Effector memory CD4-positive, alpha-beta T cell (primary cell): ENCODE results near the gene GNG7.
"Not testable (repeated sequence)": the region's sequence is repeated elsewhere in the genome, so short reads cannot be mapped to it uniquely, and the experiment has no call there.

Experiments used
- DNase-seq, 3 donors: peaks; one replicate each; pipeline ENCODE4 v3.0.0-alpha.2; 2020
- H3K27ac ChIP-seq: 2 replicates; pipeline ENCODE4 v1.7.0; 2013; ENCODE audit warnings: mild to moderate bottlenecking, low read length, moderate library complexity; ENCODE audit not compliant: insufficient read depth, poor library complexity, severe bottlenecking
- H3K27me3 ChIP-seq: replicated peaks from 2 replicates; pipeline ENCODE4 v1.7.0; 2013; ENCODE audit warnings: mild to moderate bottlenecking, low read length; ENCODE audit not compliant: insufficient read depth, control insufficient read depth, poor library complexity, severe bottlenecking
- H3K36me3 ChIP-seq: 2 replicates; pipeline ENCODE4 v1.7.0; 2013; ENCODE audit warnings: mild to moderate bottlenecking, low read length, moderate library complexity; ENCODE audit not compliant: control insufficient read depth, insufficient read depth
- H3K4me1 ChIP-seq: 2 replicates; pipeline ENCODE4 v1.7.0; 2013; ENCODE audit warnings: low read length, mild to moderate bottlenecking; ENCODE audit not compliant: control insufficient read depth, insufficient read depth, poor library complexity, severe bottlenecking
- H3K4me3 ChIP-seq: 2 replicates; pipeline ENCODE4 v1.7.0; 2013; ENCODE audit warnings: low read length, low read depth, mild to moderate bottlenecking; ENCODE audit not compliant: insufficient read depth, poor library complexity, severe bottlenecking
- H3K9me3 ChIP-seq: 2 replicates; pipeline ENCODE4 v1.7.0; 2013; ENCODE audit warnings: mild to moderate bottlenecking, low read length, moderate library complexity; ENCODE audit not compliant: control insufficient read depth

The GNG7 gene

DNA sequence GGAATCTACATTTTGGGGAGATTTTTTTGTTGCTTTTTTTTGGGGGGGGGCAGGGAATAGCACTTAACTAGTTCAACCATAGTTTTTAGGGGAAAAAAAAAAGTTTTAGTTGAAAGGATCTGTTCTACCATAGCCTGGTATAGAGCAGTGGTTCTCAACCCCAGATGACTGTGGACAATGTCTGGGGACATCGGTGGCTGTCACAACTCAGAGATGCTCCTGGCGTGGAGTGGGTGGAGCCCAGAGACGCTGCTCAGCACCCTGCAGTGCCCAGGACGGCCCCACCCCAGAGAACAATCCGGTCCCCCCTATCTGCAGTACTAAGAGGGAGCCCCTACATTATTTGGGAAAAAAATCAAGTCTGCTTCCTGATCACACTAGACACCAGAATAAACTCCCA, 8.3 kb downstream of the GNG7 start:
- DNase-seq, result no peak
- peaks cover under 1% of the 10 kb centered on the region for H3K4me1 ChIP-seq
- no peaks in the 10 kb centered on the region for H3K27me3 ChIP-seq
- H3K27ac ChIP-seq, result no peak overlapping the region
- H3K9me3 ChIP-seq, result no peaks in the 10 kb centered on the region
- no peak overlapping the region for H3K4me3 ChIP-seq
- H3K36me3 ChIP-seq, result no peaks in the 10 kb centered on the region

- Histone ChIP-seq H3K9me3 (no peaks in the 10 kb centered on the region), H3K27ac (no peak overlapping the region), H3K4me1 (no peaks in the 10 kb centered on the region), H3K4me3 (no peak overlapping the region), H3K36me3 (no peaks in the 10 kb centered on the region), H3K27me3 (no peaks in the 10 kb centered on the region)
- DNase-seq, result no peak
Measured at GRCh38 chr19:2693492-2694160, 8.9 kb downstream of the GNG7 start.

DNA sequence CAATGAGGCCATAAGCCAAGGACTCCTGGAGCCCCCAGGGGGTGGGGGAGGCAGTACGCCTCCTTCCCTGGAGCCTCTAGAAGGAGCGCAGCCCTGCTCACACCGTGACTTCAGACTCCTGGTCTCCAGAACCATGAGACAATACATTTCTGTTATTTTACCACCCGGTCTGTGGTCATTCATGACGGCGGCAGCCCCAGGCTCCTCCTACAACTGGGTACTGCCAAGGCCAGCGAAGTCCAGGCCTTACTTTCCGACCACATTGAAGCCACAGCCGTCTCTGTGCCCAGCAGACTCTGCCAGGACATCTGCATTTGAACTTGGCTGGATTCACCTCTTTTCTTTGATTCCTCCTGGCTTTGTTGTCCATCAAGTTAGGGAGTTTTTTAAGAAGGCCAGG, 10.5 kb downstream of the GNG7 start:
- Histone ChIP-seq H3K27ac (no peak overlapping the region), H3K9me3 (no peaks in the 10 kb centered on the region), H3K4me3 (no peak overlapping the region), H3K36me3 (no peaks in the 10 kb centered on the region), H3K27me3 (no peaks in the 10 kb centered on the region), H3K4me1 (no peaks in the 10 kb centered on the region)
- DNase-seq, result no peak

DNA sequence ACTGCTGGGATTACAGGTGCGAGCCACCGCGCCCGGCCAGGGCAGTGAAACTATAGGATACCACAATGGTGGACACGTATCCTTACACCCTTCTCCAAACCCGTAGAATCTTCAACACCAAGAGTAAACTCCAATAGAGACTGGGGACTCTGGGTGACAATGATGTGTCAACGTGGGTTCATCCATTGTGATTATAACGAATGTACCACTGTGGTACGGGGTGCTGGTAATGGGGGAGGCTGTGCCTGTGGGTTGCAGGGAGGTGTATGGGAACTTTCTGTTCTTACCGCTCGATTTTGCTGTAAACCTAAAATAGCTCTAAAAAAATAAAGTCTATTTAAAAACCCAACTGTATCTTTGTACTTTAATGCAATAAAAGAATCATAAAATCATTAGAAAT, 11.6 kb downstream of the GNG7 start:
- no peaks in the 10 kb centered on the region for H3K9me3 ChIP-seq
- H3K27ac ChIP-seq, result no peak overlapping the region
- no peaks in the 10 kb centered on the region for H3K27me3 ChIP-seq
- H3K36me3 ChIP-seq, result no peaks in the 10 kb centered on the region
- H3K4me3 ChIP-seq, result no peak overlapping the region
- H3K4me1 ChIP-seq, result no peaks in the 10 kb centered on the region
- DNase-seq, result no peak

DNA sequence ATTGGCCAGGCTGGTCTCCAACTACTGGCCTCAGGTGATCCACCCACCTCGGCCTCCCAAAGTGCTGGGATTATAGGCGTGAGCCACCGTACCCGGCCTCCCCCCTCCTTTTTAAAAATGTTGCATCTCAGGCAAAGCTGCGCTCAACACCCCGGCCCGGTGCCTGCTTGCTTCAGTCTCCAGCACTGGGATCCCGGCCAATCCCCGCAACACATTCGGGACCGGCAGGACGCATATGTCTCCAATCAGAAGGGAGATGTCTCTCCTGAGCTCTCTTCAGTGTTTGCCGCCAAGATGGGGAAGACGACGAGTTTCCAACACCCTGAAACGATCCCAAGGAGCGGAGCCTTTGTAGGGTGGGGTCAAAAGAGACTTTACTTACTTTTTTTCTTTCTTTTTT, 16.1 kb downstream of the GNG7 start:
- Histone ChIP-seq H3K27me3 (no peaks in the 10 kb centered on the region), H3K27ac (no peak overlapping the region), H3K4me3 (no peak overlapping the region), H3K4me1 (no peaks in the 10 kb centered on the region), H3K36me3 (no peaks in the 10 kb centered on the region), H3K9me3 (no peaks in the 10 kb centered on the region)
- DNase-seq, result no peak

GRCh38 chr19:2685204-2685704, 17.2 kb downstream of the GNG7 start:
- H3K27ac ChIP-seq, result no peak overlapping the region
- H3K9me3 ChIP-seq, result no peaks in the 10 kb centered on the region
- no peak overlapping the region for H3K4me3 ChIP-seq
- no peaks in the 10 kb centered on the region for H3K27me3 ChIP-seq
- H3K36me3 ChIP-seq, result no peaks in the 10 kb centered on the region
- H3K4me1 ChIP-seq, result no peaks in the 10 kb centered on the region
- no peak for DNase-seq

- Histone ChIP-seq H3K9me3 (no peaks in the 10 kb centered on the region), H3K27me3 (no peaks in the 10 kb centered on the region), H3K36me3 (no peaks in the 10 kb centered on the region), H3K27ac (no peak overlapping the region), H3K4me3 (no peak overlapping the region), H3K4me1 (no peaks in the 10 kb centered on the region)
- DNase-seq, result no peak
Measured at GRCh38 chr19:2683430-2684003, 19.0 kb downstream of the GNG7 start.

- Histone ChIP-seq H3K36me3 (no peaks in the 10 kb centered on the region), H3K27me3 (no peaks in the 10 kb centered on the region), H3K9me3 (no peaks in the 10 kb centered on the region), H3K27ac (no peak overlapping the region), H3K4me3 (no peak overlapping the region), H3K4me1 (no peaks in the 10 kb centered on the region)
- DNase-seq, result no peak
Measured at GRCh38 chr19:2680808-2681207, 21.7 kb downstream of the GNG7 start.

- Histone ChIP-seq H3K27ac (no peak overlapping the region), H3K36me3 (no peaks in the 10 kb centered on the region), H3K4me1 (no peaks in the 10 kb centered on the region), H3K27me3 (no peaks in the 10 kb centered on the region), H3K4me3 (no peak overlapping the region), H3K9me3 (no peaks in the 10 kb centered on the region)
- no peak for DNase-seq
Measured at GRCh38 chr19:2679439-2679838, 23.1 kb downstream of the GNG7 start.

DNA sequence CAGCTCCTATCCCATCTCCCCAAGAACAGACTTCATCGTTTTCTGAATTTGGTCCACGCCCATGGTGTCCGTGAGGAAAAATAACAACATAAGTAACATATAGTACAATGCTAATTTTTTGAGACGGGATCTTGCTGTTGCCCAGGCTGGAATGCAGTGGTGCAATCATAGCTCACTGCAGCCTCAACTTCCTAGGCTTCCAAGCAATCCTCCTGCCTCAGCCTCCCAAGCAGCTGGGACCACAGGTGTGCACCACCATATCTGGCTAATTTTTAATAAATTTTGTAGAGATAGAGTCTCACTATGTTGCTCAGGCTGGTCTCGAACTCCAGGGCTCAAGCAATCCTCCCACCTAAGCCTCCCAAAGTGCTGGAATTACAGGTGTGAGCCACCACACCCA, 23.5 kb downstream of the GNG7 start:
- H3K4me1 ChIP-seq, H3K27ac ChIP-seq, H3K36me3 ChIP-seq, H3K27me3 ChIP-seq, H3K9me3 ChIP-seq, H3K4me3 ChIP-seq, DNase-seq: not testable (repeated sequence)
